ENCODE measurements around the gene P2RX7. TPM values are rescaled to one million over a fixed set of nuclear protein-coding genes. Genes with fewer than 3 reads are reported as not detected.
"Not testable (repeated sequence)": the region's sequence is repeated elsewhere in the genome, so short reads cannot be mapped to it uniquely, and the experiment has no call there.

The P2RX7 gene
- polyA plus RNA-seq, 3 donors = 0.79 to 1.1 (median 0.97) TPM

GRCh38 chr12:121128908-121129810 lies 3.5 kb upstream of the P2RX7 start:
- peak in 2 of 11 donors; percentile 3 to 15 for DNase-seq (ENCODE audit: extremely low read depth in 1 of 11, low read depth in 9 of 11, low spot score in 4 of 11)

- DNase-seq (ENCODE audit: extremely low read depth in 1 of 11, low read depth in 9 of 11, low spot score in 4 of 11) = no peak
Measured at GRCh38 chr12:121129811-121130147, 2.9 kb upstream of the P2RX7 start.

- DNase-seq (ENCODE audit: extremely low read depth in 1 of 11, low read depth in 9 of 11, low spot score in 4 of 11) = no peak
Measured at GRCh38 chr12:121130866-121131373, 1.8 kb upstream of the P2RX7 start.

- DNase-seq (ENCODE audit: extremely low read depth in 1 of 11, low read depth in 9 of 11, low spot score in 4 of 11) = no peak
Measured at GRCh38 chr12:121131941-121132341, 735 bp upstream of the P2RX7 start.

GRCh38 chr12:121133838-121134237 lies 1.2 kb downstream of the P2RX7 start:
- DNase-seq (ENCODE audit: extremely low read depth in 1 of 11, low read depth in 9 of 11, low spot score in 4 of 11) = no peak

- no peak for DNase-seq (ENCODE audit: extremely low read depth in 1 of 11, low read depth in 9 of 11, low spot score in 4 of 11)
Measured at GRCh38 chr12:121135320-121135719, 2.6 kb downstream of the P2RX7 start.

GRCh38 chr12:121137512-121137911 lies 4.8 kb downstream of the P2RX7 start:
- DNase-seq (ENCODE audit: extremely low read depth in 1 of 11, low read depth in 9 of 11, low spot score in 4 of 11) = no peak

GRCh38 chr12:121138284-121138683 lies 5.6 kb downstream of the P2RX7 start:
- no peak for DNase-seq (ENCODE audit: extremely low read depth in 1 of 11, low read depth in 9 of 11, low spot score in 4 of 11)

- DNase-seq (ENCODE audit: extremely low read depth in 1 of 11, low read depth in 9 of 11, low spot score in 4 of 11) = no peak
Measured at GRCh38 chr12:121139286-121139685, 6.6 kb downstream of the P2RX7 start.

- DNase-seq (ENCODE audit: extremely low read depth in 1 of 11, low read depth in 9 of 11, low spot score in 4 of 11) = no peak
Measured at GRCh38 chr12:121142171-121142950, 9.7 kb downstream of the P2RX7 start.

- no peak for DNase-seq (ENCODE audit: extremely low read depth in 1 of 11, low read depth in 9 of 11, low spot score in 4 of 11)
Measured at GRCh38 chr12:121144416-121144914, 11.8 kb downstream of the P2RX7 start.

GRCh38 chr12:121145221-121145620 lies 12.5 kb downstream of the P2RX7 start:
- no peak for DNase-seq (ENCODE audit: extremely low read depth in 1 of 11, low read depth in 9 of 11, low spot score in 4 of 11)

GRCh38 chr12:121149289-121149688 lies 16.6 kb downstream of the P2RX7 start:
- not testable (repeated sequence) for DNase-seq (ENCODE audit: extremely low read depth in 1 of 11, low read depth in 9 of 11, low spot score in 4 of 11)

- no peak for DNase-seq (ENCODE audit: extremely low read depth in 1 of 11, low read depth in 9 of 11, low spot score in 4 of 11)
Measured at GRCh38 chr12:121154793-121155375, 22.2 kb downstream of the P2RX7 start.

- DNase-seq (ENCODE audit: extremely low read depth in 1 of 11, low read depth in 9 of 11, low spot score in 4 of 11) = no peak
Measured at GRCh38 chr12:121156365-121156764, 23.7 kb downstream of the P2RX7 start.

GRCh38 chr12:121158085-121158484 lies 25.4 kb downstream of the P2RX7 start:
- DNase-seq (ENCODE audit: extremely low read depth in 1 of 11, low read depth in 9 of 11, low spot score in 4 of 11) = no peak

- not testable (repeated sequence) for DNase-seq (ENCODE audit: extremely low read depth in 1 of 11, low read depth in 9 of 11, low spot score in 4 of 11)
Measured at GRCh38 chr12:121158728-121159351, 26.2 kb downstream of the P2RX7 start.

GRCh38 chr12:121159467-121160307 lies 27.0 kb downstream of the P2RX7 start:
- DNase-seq (ENCODE audit: extremely low read depth in 1 of 11, low read depth in 9 of 11, low spot score in 4 of 11) = no peak
